Neuronal stem cell (in vitro differentiated cells): ENCODE data around the gene EPB41L4B.

Source experiments
- DNase-seq: peaks from one replicate; pipeline ENCODE4 v3.0.0-alpha.2; 2013; ENCODE audit warnings: low spot score
- H2AFZ ChIP-seq: one replicate; pipeline ENCODE4 v1.6.1; 2013; ENCODE audit warnings: mild to moderate bottlenecking, low read length, inconsistent platforms
- H2AK5ac ChIP-seq: 2 replicates; pipeline ENCODE4 v1.6.1; 2013; ENCODE audit warnings: low read depth, mild to moderate bottlenecking, inconsistent platforms, low read length, moderate library complexity, mixed read lengths
- H2BK120ac ChIP-seq: 2 replicates; pipeline ENCODE4 v1.6.1; 2013; ENCODE audit warnings: low read depth, mild to moderate bottlenecking, inconsistent platforms, low read length, moderate library complexity, mixed read lengths
- H2BK12ac ChIP-seq: one replicate; pipeline ENCODE4 v1.6.1; 2013; ENCODE audit warnings: low read length, inconsistent platforms
- H2BK15ac ChIP-seq: 2 replicates; pipeline ENCODE4 v1.6.1; 2013; ENCODE audit warnings: mild to moderate bottlenecking, low read length, inconsistent platforms, mixed read lengths
- H2BK5ac ChIP-seq: one replicate; pipeline ENCODE4 v1.6.1; 2013; ENCODE audit warnings: inconsistent platforms, mild to moderate bottlenecking, low read length, moderate library complexity
- H3K14ac ChIP-seq: one replicate; pipeline ENCODE4 v1.6.1; 2013; ENCODE audit warnings: low read length, inconsistent platforms
- H3K18ac ChIP-seq: 2 replicates; pipeline ENCODE4 v1.6.1; 2013; ENCODE audit warnings: low read length, inconsistent platforms
- H3K23ac ChIP-seq: 2 replicates; pipeline ENCODE4 v1.6.1; 2013; ENCODE audit warnings: low read depth, mild to moderate bottlenecking, mixed read lengths, low read length, inconsistent platforms; ENCODE audit not compliant: poor library complexity
- H3K27ac ChIP-seq: replicated peaks from 3 replicates; pipeline ENCODE4 v1.5.1; 2013; ENCODE audit warnings: low read length, inconsistent platforms
- H3K27me3 ChIP-seq, 3 experiments: 2 replicates each; pipeline ENCODE4 v1.6.1; 2013; ENCODE audit warnings: low read length in 3 of 3, mild to moderate bottlenecking in 2 of 3, inconsistent platforms in 1 of 3, low read depth in 1 of 3, mixed read lengths in 1 of 3, moderate library complexity in 1 of 3; ENCODE audit not compliant: control insufficient read depth in 3 of 3, insufficient read depth in 3 of 3
- H3K36me3 ChIP-seq, 2 donors: replicated peaks in 1 of 2; 2 replicates each; pipeline ENCODE4 v1.6.1; 2013; ENCODE audit warnings: low read length in 2 of 2; ENCODE audit not compliant: control insufficient read depth in 2 of 2, insufficient read depth in 2 of 2
- H3K4ac ChIP-seq: 2 replicates; pipeline ENCODE4 v1.6.1; 2013; ENCODE audit warnings: inconsistent platforms, mild to moderate bottlenecking, low read length, moderate library complexity
- H3K4me1 ChIP-seq, 2 donors: 1 replicate in 1 of 2; 2 replicates in 1 of 2; pipeline ENCODE4 v1.6.1; 2013; ENCODE audit warnings: low read length in 2 of 2, low read depth in 1 of 2; ENCODE audit not compliant: control insufficient read depth in 2 of 2, insufficient read depth in 1 of 2
- H3K4me2 ChIP-seq: one replicate; pipeline ENCODE4 v1.6.1; 2013; ENCODE audit warnings: mild to moderate bottlenecking, low read length, inconsistent platforms; ENCODE audit not compliant: insufficient read depth, poor library complexity, severe bottlenecking
- H3K4me3 ChIP-seq, 2 donors: 2 replicates each; pipeline ENCODE4 v1.5.1; 2013; ENCODE audit warnings: low read length in 2 of 2, mild to moderate bottlenecking in 2 of 2, inconsistent platforms in 1 of 2, moderate library complexity in 1 of 2
- H3K79me1 ChIP-seq: one replicate; pipeline ENCODE4 v1.6.1; 2013; ENCODE audit warnings: low read depth, mild to moderate bottlenecking, inconsistent platforms, low read length, moderate library complexity
- H3K9ac ChIP-seq: one replicate; pipeline ENCODE4 v1.6.1; 2013; ENCODE audit warnings: mild to moderate bottlenecking, low read depth, low read length, inconsistent platforms; ENCODE audit not compliant: poor library complexity
- H3K9me3 ChIP-seq, 2 donors: replicated peaks in 1 of 2; 2 replicates each; pipeline versions ENCODE3 to v1.6.1; 2013; ENCODE audit warnings: low read length in 2 of 2, mild to moderate bottlenecking in 2 of 2, inconsistent platforms in 1 of 2, low read depth in 1 of 2, mixed read lengths in 1 of 2, moderate library complexity in 1 of 2; ENCODE audit not compliant: control insufficient read depth in 2 of 2, insufficient read depth in 1 of 2
- H4K8ac ChIP-seq: one replicate; pipeline ENCODE4 v1.6.1; 2013; ENCODE audit warnings: low read depth, mild to moderate bottlenecking, inconsistent platforms, low read length, moderate library complexity
- H4K91ac ChIP-seq: one replicate; pipeline ENCODE4 v1.6.1; 2013; ENCODE audit warnings: low read length, low read depth, mild to moderate bottlenecking, inconsistent platforms; ENCODE audit not compliant: poor library complexity
- WGBS, 2 donors: extraction: QIAGEN DNeasy Blood & Tissue Kit; methylation state at CpG; one replicate each; pipeline ENCODE4 v1.1.7; 2013; ENCODE audit warnings: missing lambda C conversion rate in 2 of 2, mixed read lengths in 1 of 2; ENCODE audit not compliant: insufficient read length in 2 of 2, insufficient replicate concordance in 1 of 2; ENCODE audit errors: extremely low coverage in 2 of 2; 5-methylcytosine and 5-hydroxymethylcytosine counted together

Gene EPB41L4B

DNA sequence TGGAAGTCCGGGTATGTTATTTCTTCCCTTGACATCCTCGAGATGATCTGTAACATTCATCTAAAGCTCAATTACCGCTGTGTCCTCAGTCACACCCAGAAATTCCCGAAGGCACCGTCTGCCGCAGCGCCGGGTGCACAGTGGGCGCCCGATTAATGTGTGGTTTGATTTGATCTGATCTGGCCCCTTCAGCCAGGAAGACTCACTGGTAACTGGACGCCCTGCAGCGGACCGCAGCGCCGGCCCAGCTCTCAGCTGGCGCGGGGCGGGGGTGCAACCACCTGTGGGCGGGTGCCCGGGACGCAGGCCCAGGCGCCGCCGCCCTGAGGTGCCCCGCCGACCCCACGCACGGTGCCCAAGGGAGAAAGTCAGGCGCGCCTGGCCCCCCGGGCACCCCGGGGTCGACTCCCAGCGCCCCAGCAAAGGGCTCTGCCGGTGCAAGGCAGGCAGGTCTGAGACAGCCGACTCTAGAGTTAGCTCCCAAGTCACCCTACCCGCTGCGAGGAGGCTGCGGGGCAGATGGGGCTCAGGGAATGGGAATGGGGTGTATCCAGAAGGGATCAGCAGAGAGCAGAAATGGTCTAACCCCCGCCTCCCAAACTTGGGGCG, 1.7 kb downstream of the EPB41L4B start:
- no peaks in the 10 kb centered on the region for H3K9me3 ChIP-seq
- H3K4me3 ChIP-seq, result peak overlapping the region; percentile 50 to 86

GRCh38 chr9:109317979-109318741, 2.7 kb downstream of the EPB41L4B start:
- H3K27ac ChIP-seq, result no peak overlapping the region
- H3K23ac ChIP-seq, result no peak overlapping the region
- H2BK15ac ChIP-seq, result no peak overlapping the region
- H3K18ac ChIP-seq, result no peak overlapping the region
- peaks cover 5 to 55% (median 18%) of the 10 kb centered on the region in 3 experiments for H3K27me3 ChIP-seq
- H2AK5ac ChIP-seq, result no peak overlapping the region
- H3K4ac ChIP-seq, result no peak overlapping the region
- no peaks in the 10 kb centered on the region for H3K9me3 ChIP-seq
- no peak overlapping the region for H3K14ac ChIP-seq
- H2AFZ ChIP-seq, result no peak overlapping the region
- H2BK12ac ChIP-seq, result no peak overlapping the region
- H2BK120ac ChIP-seq, result no peak overlapping the region
- H3K4me1 ChIP-seq, result peaks cover 6 to 9% of the 10 kb centered on the region in 2 donors
- no peak for DNase-seq
- H2BK5ac ChIP-seq, result no peak overlapping the region
- no peak overlapping the region for H4K91ac ChIP-seq
- H3K36me3 ChIP-seq, result no peaks in the 10 kb centered on the region
- H3K4me2 ChIP-seq, result no peak overlapping the region
- no peak overlapping the region for H4K8ac ChIP-seq
- no peak overlapping the region for H3K4me3 ChIP-seq
- WGBS, 2 donors, result no CpG with 5 or more reads among the region's 13 CpGs
- no peaks in the 10 kb centered on the region for H3K79me1 ChIP-seq
- no peak overlapping the region for H3K9ac ChIP-seq

More for the DNA sequence above, 1.7 kb downstream of the EPB41L4B start:
- Histone ChIP-seq H4K8ac (no peak overlapping the region), H2AK5ac (peak overlapping the region; percentile 34), H2BK5ac (no peak overlapping the region), H3K79me1 (no peaks in the 10 kb centered on the region), H3K14ac (no peak overlapping the region), H3K4me2 (peak overlapping the region; percentile 81), H3K18ac (peak overlapping the region; percentile 55), H3K27me3 (peaks cover 5 to 55% (median 18%) of the 10 kb centered on the region in 3 experiments), H2BK15ac (no peak overlapping the region), H4K91ac (no peak overlapping the region), H2BK12ac (no peak overlapping the region), H3K4me1 (peaks cover 2 to 6% of the 10 kb centered on the region in 2 donors), H3K23ac (peak overlapping the region; percentile 18), H3K9ac (no peak overlapping the region), H2AFZ (peak overlapping the region; percentile 80), H3K27ac (no peak overlapping the region), H3K36me3 (no peaks in the 10 kb centered on the region), H3K4ac (no peak overlapping the region), H2BK120ac (no peak overlapping the region)
- DNase-seq, result peak; percentile 14
- no CpG with 5 or more reads among the region's 41 CpGs for WGBS, 2 donors

- Histone ChIP-seq H3K79me1 (no peaks in the 10 kb centered on the region), H3K4ac (no peak overlapping the region), H4K91ac (no peak overlapping the region), H3K18ac (no peak overlapping the region), H3K4me3 (no peak overlapping the region), H3K4me2 (no peak overlapping the region), H2BK12ac (no peak overlapping the region), H3K4me1 (peaks cover 6 to 9% of the 10 kb centered on the region in 2 donors), H2AK5ac (no peak overlapping the region), H3K9ac (no peak overlapping the region), H3K27ac (no peak overlapping the region), H3K23ac (no peak overlapping the region), H3K36me3 (no peaks in the 10 kb centered on the region), H3K9me3 (no peaks in the 10 kb centered on the region), H3K27me3 (peaks cover 5 to 55% (median 18%) of the 10 kb centered on the region in 3 experiments), H2AFZ (no peak overlapping the region), H2BK15ac (no peak overlapping the region), H2BK5ac (no peak overlapping the region), H2BK120ac (no peak overlapping the region), H3K14ac (no peak overlapping the region), H4K8ac (no peak overlapping the region)
- WGBS, 2 donors, result no CpG with 5 or more reads among the region's 13 CpGs
- no peak for DNase-seq
These were observed 3.4 kb downstream of the EPB41L4B start for GRCh38 chr9:109317311-109317978.

DNA sequence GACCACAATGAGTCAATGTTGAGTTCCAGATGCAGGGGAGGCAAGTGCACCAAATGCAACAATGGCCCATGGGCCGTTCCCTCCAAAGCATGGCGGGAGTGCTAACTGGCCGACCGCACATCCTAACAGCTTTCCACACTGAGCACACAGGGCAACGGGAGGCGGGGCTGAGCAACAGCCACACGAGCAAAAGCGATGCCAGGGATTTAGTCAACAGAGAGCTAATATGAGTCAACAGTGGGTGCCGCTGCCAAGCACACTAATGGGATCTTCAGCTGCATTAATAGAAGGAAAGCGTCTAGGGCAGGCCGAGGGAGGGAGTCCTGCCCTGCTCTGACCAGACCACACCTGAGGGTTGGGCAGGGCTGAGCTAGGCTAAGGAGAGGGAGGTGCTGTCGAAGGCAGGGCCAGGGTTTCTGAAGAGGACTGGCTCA, 4.6 kb downstream of the EPB41L4B start:
- H3K36me3 ChIP-seq, result no peaks in the 10 kb centered on the region
- H3K27me3 ChIP-seq, result peaks cover 5 to 49% (median 18%) of the 10 kb centered on the region in 3 experiments
- no peak overlapping the region for H2AFZ ChIP-seq
- H3K14ac ChIP-seq, result no peak overlapping the region
- H2AK5ac ChIP-seq, result peak overlapping the region; percentile 77
- H3K27ac ChIP-seq, result no peak overlapping the region
- H3K23ac ChIP-seq, result no peak overlapping the region
- H3K9ac ChIP-seq, result no peak overlapping the region
- no peak overlapping the region for H3K4me2 ChIP-seq
- H4K91ac ChIP-seq, result no peak overlapping the region
- WGBS, 2 donors, result no CpG with 5 or more reads among the region's 12 CpGs
- peak overlapping the region; percentile 27 for H3K18ac ChIP-seq
- no peaks in the 10 kb centered on the region for H3K79me1 ChIP-seq
- no peaks in the 10 kb centered on the region for H3K9me3 ChIP-seq
- H4K8ac ChIP-seq, result no peak overlapping the region
- H2BK12ac ChIP-seq, result no peak overlapping the region
- peaks cover 6 to 9% of the 10 kb centered on the region in 2 donors for H3K4me1 ChIP-seq
- H2BK15ac ChIP-seq, result no peak overlapping the region
- H2BK5ac ChIP-seq, result no peak overlapping the region
- no peak overlapping the region for H3K4me3 ChIP-seq
- no peak overlapping the region for H3K4ac ChIP-seq
- DNase-seq, result no peak
- H2BK120ac ChIP-seq, result no peak overlapping the region
